Right atrium auricular region (tissue), 2 donors: ENCODE measurements around the gene WDR27. TPM values are rescaled to one million over a fixed set of nuclear protein-coding genes. Genes with fewer than 3 reads are reported as not detected.

Experiments used
- DNase-seq: peaks from one replicate; pipeline ENCODE4 v3.0.0-alpha.2; 2019; ENCODE audit warnings: low spot score
- H3K27ac ChIP-seq, 2 donors: fragments of 200-600 bp; sonication (generic); 1 replicate in 1 of 2; 2 replicates in 1 of 2; pipeline ENCODE4 v1.5.1; 2016 to 2019
- H3K27me3 ChIP-seq, 2 donors: fragments of 200-600 bp; sonication (generic); one replicate each; pipeline versions ENCODE4 v1.5.1 to v1.6.0; 2017 to 2019
- H3K36me3 ChIP-seq: fragments of 200-600 bp; sonication (generic); one replicate; pipeline ENCODE4 v1.5.1; 2016
- H3K4me1 ChIP-seq, 2 donors: fragments of 200-600 bp; sonication (generic); one replicate each; pipeline versions ENCODE4 v1.5.1 to v1.6.0; 2017 to 2019
- H3K4me3 ChIP-seq, 2 donors: fragments of 200-600 bp; sonication (generic); 1 replicate in 1 of 2; 2 replicates in 1 of 2; pipeline ENCODE4 v1.5.1; 2017 to 2019; ENCODE audit warnings: mild to moderate bottlenecking in 1 of 2, moderate library complexity in 1 of 2
- H3K9me3 ChIP-seq, 2 donors: fragments of 200-600 bp; sonication (generic); one replicate each; pipeline ENCODE4 v1.5.1; 2019
- total RNA-seq, 2 donors: library from RNA; depleted of rRNA; stranded (reverse); fragments of >200 nt; gene quantifications; one replicate each; pipeline ENCODE4 v1.1.0, GENCODE V29; 2016
- TF ChIP-seq, protein P1 (sequence below), 2 donors: fragments of 200-600 bp; sonication (generic); IDR thresholded peaks; one replicate each; pipeline ENCODE4 v1.5.1; 2019; ENCODE audit warnings: antibody characterized with exemption in 2 of 2

Gene WDR27
- total RNA-seq, 2 donors from 2014 or later: 3.5 to 4.7 TPM

DNA sequence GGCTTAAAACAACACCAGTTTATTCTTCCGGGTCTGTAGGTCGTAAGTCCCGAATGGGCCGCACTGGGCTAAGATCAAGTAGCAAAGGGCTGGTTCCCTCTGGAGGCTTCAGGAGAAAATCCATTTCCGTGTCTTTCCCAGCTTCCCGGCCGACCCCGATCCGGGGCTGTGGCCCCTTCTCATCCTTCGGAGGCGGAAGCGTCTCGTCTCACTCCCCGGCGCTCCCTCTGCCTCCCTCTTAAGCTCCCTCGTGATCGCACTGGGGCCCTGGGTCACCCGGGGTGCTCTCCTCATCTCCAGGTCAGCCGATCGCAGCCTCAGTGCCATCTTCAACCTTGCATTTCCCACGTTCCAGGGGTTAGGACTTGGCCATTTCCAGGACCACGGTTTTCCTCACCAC is 199.4 kb downstream of the WDR27 start:
- no peaks in the 10 kb centered on the region for H3K4me1 ChIP-seq
- H3K36me3 ChIP-seq: no peaks in the 10 kb centered on the region
- no peak overlapping the region for H3K27ac ChIP-seq
- H3K27me3 ChIP-seq: no peaks in the 10 kb centered on the region
- no peak overlapping the region for H3K4me3 ChIP-seq
- TF ChIP-seq, protein P1, sequence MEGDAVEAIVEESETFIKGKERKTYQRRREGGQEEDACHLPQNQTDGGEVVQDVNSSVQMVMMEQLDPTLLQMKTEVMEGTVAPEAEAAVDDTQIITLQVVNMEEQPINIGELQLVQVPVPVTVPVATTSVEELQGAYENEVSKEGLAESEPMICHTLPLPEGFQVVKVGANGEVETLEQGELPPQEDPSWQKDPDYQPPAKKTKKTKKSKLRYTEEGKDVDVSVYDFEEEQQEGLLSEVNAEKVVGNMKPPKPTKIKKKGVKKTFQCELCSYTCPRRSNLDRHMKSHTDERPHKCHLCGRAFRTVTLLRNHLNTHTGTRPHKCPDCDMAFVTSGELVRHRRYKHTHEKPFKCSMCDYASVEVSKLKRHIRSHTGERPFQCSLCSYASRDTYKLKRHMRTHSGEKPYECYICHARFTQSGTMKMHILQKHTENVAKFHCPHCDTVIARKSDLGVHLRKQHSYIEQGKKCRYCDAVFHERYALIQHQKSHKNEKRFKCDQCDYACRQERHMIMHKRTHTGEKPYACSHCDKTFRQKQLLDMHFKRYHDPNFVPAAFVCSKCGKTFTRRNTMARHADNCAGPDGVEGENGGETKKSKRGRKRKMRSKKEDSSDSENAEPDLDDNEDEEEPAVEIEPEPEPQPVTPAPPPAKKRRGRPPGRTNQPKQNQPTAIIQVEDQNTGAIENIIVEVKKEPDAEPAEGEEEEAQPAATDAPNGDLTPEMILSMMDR (IDR thresholded peaks at IDR 0.05): no peak
- DNase-seq: no peak
- H3K9me3 ChIP-seq: peaks cover 0 to 7% of the 10 kb centered on the region in 2 donors

DNA sequence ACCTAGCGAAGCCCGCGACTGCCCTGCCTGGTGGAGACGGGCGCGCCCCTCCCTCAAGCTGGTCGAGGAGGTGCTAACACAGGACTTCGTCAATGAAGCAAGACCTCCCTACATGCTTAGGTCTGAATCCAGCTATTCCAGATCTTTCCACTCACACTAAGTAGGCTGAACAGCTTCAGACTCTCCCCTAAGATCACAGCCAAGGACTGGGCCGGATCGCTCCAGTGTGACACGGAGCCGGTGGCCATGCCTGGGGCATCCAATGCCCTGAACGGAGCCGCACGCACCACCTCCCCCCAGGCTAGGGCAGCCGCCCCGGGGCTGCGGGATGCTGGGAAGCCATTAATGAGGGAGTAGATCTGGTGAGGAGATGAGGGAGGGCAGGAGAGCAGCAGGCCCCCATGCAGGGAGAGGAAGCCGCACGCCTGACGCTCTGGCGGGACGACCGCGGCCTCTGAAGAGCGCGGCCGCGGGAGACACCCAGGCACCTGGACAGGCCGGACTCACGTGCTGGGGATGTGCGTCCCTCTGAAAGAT is 200.0 kb downstream of the WDR27 start:
- Histone ChIP-seq H3K4me3 (no peak overlapping the region), H3K4me1 (no peaks in the 10 kb centered on the region), H3K27me3 (no peaks in the 10 kb centered on the region), H3K27ac (no peak overlapping the region), H3K36me3 (no peaks in the 10 kb centered on the region), H3K9me3 (peaks cover 0 to 7% of the 10 kb centered on the region in 2 donors)
- no peak for DNase-seq
- TF ChIP-seq, protein P1 (IDR thresholded peaks at IDR 0.05): no peak

DNA sequence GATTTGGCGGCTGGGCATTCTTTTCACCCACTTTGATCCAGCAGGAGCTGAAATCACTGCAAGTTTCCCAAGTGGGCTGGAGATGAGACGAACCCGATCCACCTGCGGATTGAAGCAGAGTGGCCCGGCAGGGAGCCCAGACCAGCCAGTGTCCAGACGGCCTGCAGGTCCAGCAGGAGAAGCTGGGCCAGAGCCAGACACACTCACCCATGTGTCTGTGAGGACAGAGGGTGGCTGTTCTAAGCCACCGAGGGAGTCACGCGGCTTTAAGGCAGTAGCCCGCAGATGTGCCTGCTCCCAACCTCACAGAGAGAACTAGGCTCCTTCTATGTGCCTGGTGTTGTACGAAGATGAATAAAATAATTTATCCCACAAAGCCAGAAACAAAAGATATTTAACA is 200.7 kb downstream of the WDR27 start:
- H3K4me1 ChIP-seq: no peaks in the 10 kb centered on the region
- no peak for DNase-seq
- TF ChIP-seq, protein P1 (IDR thresholded peaks at IDR 0.05): no peak
- H3K27ac ChIP-seq: no peak overlapping the region
- no peak overlapping the region for H3K4me3 ChIP-seq
- no peaks in the 10 kb centered on the region for H3K27me3 ChIP-seq
- peaks cover 3 to 7% of the 10 kb centered on the region in 2 donors for H3K9me3 ChIP-seq
- no peaks in the 10 kb centered on the region for H3K36me3 ChIP-seq

DNA sequence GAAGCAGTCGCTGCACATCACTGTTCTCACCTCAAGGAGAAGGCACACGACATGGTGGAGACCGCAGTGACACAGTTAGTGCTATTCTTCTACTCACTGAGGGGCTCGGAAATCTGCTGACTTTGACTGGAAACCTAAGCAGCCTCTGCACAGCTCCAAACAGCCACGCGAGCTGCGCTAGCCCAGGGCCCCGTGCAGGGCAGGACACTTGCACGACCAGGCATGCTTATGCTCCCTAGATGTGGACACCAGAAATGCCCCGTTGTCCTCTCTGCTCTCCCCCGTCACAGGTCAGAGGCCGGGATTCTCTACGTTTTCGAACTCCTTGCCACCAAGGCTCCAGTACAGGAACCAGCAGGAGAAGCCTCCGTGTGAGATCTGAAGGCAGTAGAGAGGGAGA is 201.1 kb downstream of the WDR27 start:
- no peak for DNase-seq
- Histone ChIP-seq H3K9me3 (peaks cover 3 to 7% of the 10 kb centered on the region in 2 donors), H3K4me3 (no peak overlapping the region), H3K27me3 (no peaks in the 10 kb centered on the region), H3K4me1 (no peaks in the 10 kb centered on the region), H3K27ac (no peak overlapping the region), H3K36me3 (no peaks in the 10 kb centered on the region)
- TF ChIP-seq, protein P1 (IDR thresholded peaks at IDR 0.05): no peak

DNA sequence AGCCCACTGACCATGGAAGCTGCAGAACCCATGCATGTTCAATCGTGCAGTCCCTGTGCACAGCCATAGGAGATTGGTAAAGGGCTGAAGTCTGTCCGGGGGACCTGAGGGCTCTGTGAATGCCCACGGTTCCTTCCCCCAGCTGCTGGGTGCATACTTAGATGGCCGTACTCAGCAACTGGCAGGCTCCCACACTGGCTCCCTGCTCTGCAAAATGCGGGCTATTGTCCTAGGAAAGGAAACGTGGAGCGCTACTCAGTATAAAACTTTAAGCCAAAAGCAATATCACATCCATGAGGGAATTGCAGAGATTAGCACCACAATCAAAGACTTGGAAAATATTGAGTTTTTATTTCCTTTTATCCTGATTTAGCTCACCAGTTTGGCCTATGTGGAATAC is 202.0 kb downstream of the WDR27 start:
- H3K4me1 ChIP-seq: no peaks in the 10 kb centered on the region
- no peaks in the 10 kb centered on the region for H3K27me3 ChIP-seq
- TF ChIP-seq, protein P1 (IDR thresholded peaks at IDR 0.05): no peak
- no peak for DNase-seq
- no peak overlapping the region for H3K27ac ChIP-seq
- no peaks in the 10 kb centered on the region for H3K36me3 ChIP-seq
- no peak overlapping the region for H3K4me3 ChIP-seq
- peaks cover 3 to 7% of the 10 kb centered on the region in 2 donors for H3K9me3 ChIP-seq

DNA sequence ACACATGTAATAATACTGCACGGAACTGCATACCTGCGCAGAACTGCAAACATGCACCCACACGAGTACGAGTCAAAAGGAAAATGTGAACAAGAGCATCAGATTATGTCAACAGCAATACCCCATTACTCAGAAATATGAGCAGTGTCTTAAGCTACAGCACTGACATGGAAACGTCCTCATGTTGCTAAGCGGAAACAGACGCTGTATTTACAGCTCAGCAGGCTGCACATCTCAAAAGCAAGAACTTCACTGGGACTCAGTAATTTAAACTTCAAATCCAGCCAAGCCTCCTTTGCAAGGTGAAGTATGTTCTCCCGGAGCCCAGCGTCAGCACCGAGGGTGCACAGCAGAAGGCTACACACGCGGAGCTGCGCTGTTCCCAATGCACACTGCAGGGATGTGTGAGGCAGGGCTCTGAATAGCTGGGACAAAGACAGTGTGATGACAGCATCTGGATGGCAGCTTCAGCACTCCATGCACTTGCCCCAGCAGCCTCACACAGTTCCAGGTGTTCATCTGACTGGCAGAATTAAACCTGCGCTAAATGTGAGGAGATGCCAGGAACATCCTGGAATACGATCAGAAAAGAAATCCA is 202.8 kb downstream of the WDR27 start:
- Histone ChIP-seq H3K4me1 (no peaks in the 10 kb centered on the region), H3K4me3 (no peak overlapping the region), H3K9me3 (peaks cover 3 to 7% of the 10 kb centered on the region in 2 donors), H3K27ac (no peak overlapping the region), H3K27me3 (no peaks in the 10 kb centered on the region), H3K36me3 (no peaks in the 10 kb centered on the region)
- TF ChIP-seq, protein P1 (IDR thresholded peaks at IDR 0.05): no peak
- DNase-seq: no peak
